ENCODE measurements around the gene NRXN3.

NRXN3 gene

DNA sequence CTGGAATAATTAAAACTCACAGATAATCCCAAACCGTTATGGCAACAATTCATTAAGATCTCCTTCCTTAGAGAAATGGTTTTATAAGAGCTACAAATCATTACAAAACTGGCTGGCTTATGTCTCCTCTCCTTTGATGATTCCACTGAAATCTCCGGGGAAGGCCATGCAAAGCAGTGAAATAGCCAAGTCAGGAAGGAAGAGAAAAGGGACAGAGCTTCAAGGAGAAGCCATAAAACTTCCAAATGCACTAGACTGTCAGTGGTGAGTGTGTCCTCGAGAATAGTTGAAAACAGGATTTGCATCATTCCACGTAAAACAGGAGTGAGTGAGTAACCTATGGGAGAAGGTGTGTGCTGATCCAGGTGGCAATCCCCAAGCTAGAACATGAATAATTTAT lies 1711.1 kb downstream of the NRXN3 start:
- no peak for DNase-seq (ENCODE audit: low read depth)

- DNase-seq (ENCODE audit: low read depth), result no peak
Observed at GRCh38 chr14:79890527-79890926, 1720.4 kb downstream of the NRXN3 start.

DNA sequence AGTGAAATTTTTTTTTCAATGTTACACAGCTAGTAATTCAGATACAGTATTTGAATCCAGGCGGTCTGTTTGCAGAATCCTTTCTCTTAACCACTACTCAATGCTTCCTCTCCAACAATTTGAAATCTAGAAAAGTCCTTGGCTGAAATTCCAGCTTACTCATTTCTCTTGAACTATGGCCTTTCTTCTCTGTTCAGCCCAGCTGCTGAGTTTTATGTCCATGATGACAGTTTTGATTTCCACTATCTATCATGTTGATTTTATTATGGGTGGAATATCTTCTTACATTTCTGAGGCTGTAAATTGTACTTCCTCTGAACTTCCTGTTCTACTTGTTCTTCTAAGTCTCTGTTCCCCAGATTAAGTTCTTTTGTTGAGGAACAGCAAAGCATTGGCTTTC lies 1725.8 kb downstream of the NRXN3 start:
- DNase-seq (ENCODE audit: low read depth), result no peak

DNA sequence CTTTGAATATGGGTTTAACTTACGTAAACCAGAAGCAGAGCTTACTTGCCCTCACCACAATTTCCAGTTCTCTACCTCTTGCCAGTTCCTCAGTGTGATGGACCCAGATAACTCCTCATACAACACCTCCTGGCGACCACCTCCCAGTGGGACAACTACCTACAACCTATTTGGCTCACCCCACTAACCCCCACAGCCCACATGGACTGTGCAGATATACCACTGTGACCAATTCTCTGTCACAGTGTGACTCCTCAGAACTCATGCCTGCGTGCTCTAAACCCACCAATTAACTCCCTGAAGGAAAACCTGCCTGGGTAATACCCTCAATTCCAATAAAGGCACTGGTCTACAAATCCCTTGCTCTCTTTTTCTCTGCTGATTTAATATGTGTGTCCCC lies 1729.4 kb downstream of the NRXN3 start:
- DNase-seq (ENCODE audit: low read depth), result no peak

GRCh38 chr14:79904497-79904896 lies 1734.3 kb downstream of the NRXN3 start:
- no peak for DNase-seq (ENCODE audit: low read depth)

- DNase-seq (ENCODE audit: low read depth), result no peak
Observed at GRCh38 chr14:79906994-79907393, 1736.8 kb downstream of the NRXN3 start.

DNA sequence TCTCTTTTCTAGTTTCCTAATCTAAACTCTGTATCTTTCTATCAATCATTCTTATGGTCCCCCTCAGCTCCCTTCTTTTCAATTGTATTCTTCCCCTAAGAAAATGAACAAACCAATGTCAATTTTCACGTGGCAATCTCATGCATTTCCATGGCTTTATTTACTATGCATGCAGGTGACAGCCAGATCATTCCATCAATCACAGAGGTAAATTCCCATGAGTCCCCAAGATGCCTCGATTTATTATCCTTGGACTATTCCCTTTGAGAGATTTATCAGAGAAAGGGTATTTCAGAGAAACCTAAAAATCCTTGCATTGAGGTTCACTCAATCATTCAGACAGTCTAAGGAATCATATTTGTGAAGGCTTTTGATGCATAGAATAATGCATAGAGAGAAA lies 1739.9 kb downstream of the NRXN3 start:
- no peak for DNase-seq (ENCODE audit: low read depth)

GRCh38 chr14:79911744-79912143 lies 1741.6 kb downstream of the NRXN3 start:
- DNase-seq (ENCODE audit: low read depth), result no peak

DNA sequence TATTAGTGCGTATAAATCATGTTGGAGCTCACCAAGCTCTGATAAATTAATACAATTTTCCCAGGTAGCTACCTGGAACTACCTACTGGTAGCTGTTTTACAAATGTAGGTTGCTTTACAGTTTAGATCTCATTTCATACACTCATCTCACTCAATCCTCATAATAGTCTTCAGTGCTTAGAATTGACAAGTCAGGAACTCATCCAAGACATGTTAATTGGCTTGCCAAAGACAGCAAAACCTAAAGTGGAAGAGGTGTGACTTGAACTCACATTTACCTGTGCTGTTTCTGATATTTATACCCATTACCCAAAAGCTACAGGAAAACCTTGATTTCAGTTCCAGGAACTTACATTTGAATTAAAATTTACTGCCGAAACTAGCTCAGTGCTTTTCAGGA lies 1744.4 kb downstream of the NRXN3 start:
- no peak for DNase-seq (ENCODE audit: low read depth)

- DNase-seq (ENCODE audit: low read depth), result no peak
Observed at GRCh38 chr14:79915406-79915805, 1745.2 kb downstream of the NRXN3 start.

- DNase-seq (ENCODE audit: low read depth), result no peak
Observed at GRCh38 chr14:79916281-79916680, 1746.1 kb downstream of the NRXN3 start.

GRCh38 chr14:79916892-79917291 lies 1746.7 kb downstream of the NRXN3 start:
- DNase-seq (ENCODE audit: low read depth), result no peak

Data from stimulated activated CD8-positive, alpha-beta memory T cell treated with anti-CD3 and anti-CD28 coated beads, Interleukin-15, amount 100 ng/mL, for 24 hours (primary cell).